ENCODE results near the gene COL21A1.
"Not testable (repeated sequence)": the region's sequence is repeated elsewhere in the genome, so short reads cannot be mapped to it uniquely, and the experiment has no call there.

COL21A1 gene

DNA sequence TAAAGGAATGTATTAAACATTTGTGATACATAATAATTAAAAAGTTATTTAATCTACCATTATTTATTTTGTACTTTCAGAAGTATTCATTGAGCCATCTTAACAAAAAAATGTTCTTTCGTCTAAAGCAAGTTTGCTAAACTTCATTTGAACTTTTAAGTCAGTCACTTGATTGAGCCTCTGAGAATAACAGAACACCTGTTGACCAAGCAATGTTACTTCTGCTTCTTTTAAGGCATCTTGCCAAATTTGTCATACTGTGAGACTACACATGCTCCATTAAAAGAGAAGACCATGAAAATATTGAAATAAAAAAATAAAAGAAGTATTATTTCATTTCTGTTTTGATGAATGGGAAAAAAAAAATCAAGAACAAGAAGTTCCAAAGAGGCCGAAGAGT is 230.2 kb downstream of the COL21A1 start:
- no peak for DNase-seq

DNA sequence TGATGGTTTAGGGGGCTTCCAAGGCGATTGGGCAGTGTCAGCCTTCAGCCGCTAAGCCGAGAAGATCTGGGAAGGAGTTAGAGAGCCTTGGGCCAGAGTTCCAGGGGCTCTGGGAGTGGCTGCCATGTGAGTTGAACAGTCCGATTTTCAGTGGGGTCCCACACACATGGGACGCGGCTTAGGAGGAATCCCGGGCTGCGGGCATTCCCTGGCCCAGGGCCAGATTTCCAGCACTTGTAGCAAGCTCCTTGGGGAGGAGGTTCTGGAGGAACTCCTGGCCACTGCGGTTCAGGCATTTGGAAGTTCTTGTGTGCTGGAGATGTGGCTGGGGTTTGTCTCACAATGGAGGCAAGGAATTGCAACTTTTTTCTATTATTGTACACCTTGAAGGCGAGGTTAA is 233.3 kb downstream of the COL21A1 start:
- DNase-seq, result not testable (repeated sequence)

DNA sequence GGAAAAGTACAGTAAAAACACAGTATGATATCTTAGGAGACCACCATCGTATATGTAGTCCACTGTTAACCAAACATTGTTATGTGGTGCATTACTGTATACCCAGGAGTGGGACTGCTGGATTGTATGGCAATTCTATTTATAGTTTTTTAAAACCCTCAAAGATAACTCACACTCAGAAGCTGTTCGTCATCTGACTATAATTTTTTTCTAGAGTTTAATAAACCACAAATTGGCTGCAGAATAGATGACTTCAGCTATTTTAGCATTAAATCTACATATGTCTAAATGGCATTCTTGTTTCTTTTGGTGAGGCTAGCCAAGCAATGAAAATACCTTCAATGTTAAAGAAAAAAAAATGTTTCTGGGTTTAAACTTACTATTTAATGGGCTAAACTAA is 237.7 kb downstream of the COL21A1 start:
- DNase-seq, result no peak

All from hypothalamus (tissue), 51 donors.